HT1080 (cell line): ENCODE data around the gene DHX40. TPM values are rescaled to one million over a fixed set of nuclear protein-coding genes. Genes with fewer than 3 reads are reported as not detected.

Source experiments
- small RNA-seq: library from RNA; depleted of rRNA; stranded (forward); fragments of <200 nt; gene quantifications from one replicate; pipeline ENCODE3, GENCODE V24; 2014
- total RNA-seq: library from RNA; depleted of rRNA; stranded (reverse); fragments of >200 nt; shearing (Covaris generic); gene quantifications from 2 replicates; pipeline ENCODE4 v1.2.3, GENCODE V29; 2014; rRNA removed

Gene DHX40
- total RNA-seq, 1 experiment from 2014 or later = 21.2 TPM

Small RNAs within 50 kb of the gene (small RNA-seq; reads per million reads assigned to genes)
- gene RNU4-13P = not detected

Other genes with a start within 250 kb of the DHX40 start
- 0.60 and 1.1 TPM in 2 replicates for gene YPEL2, start 234.0 kb upstream of the DHX40 start, total RNA-seq
- gene CLTC, start 54.3 kb downstream of the DHX40 start, total RNA-seq = 89.5 and 101 TPM in 2 replicates
- gene PTRH2, start 141.8 kb downstream of the DHX40 start, total RNA-seq = 31.1 and 41.2 TPM in 2 replicates
- 67.1 and 69.3 TPM in 2 replicates for gene VMP1, start 142.0 kb downstream of the DHX40 start, total RNA-seq